ENCODE data around the gene DLEU7. TPM values are rescaled to one million over a fixed set of nuclear protein-coding genes. Genes with fewer than 3 reads are reported as not detected.

Gene DLEU7
- total RNA-seq, 1 experiment from 2014 or later: 3.6 TPM

- TF ChIP-seq PRDM15 (CRISPR knock-in tag; IDR thresholded peaks at IDR 0.05) (no peak), SMAD4 (CRISPR knock-in tag; IDR thresholded peaks at IDR 0.05) (no peak)
Observed at GRCh38 chr13:50845211-50845610, 1.7 kb upstream of the DLEU7 start (continued).

GRCh38 chr13:50844084-50844875 lies 788 bp upstream of the DLEU7 start:
- ATAC-seq (peak; percentile 38), DNase-seq (ENCODE audit: low spot score) (no peak)
- Mint-ChIP-seq H3K4me1 (peaks cover 27% of the 10 kb centered on the region), H3K36me3 (no peaks in the 10 kb centered on the region; the same call in 1 of the 2 replicates), H3K27me3 (ENCODE audit: low read depth) (peaks cover 24% of the 10 kb centered on the region), H3K4me3 (peak overlapping the region; percentile 78), H3K9me3 (peaks cover 2% of the 10 kb centered on the region), H3K27ac (no peak overlapping the region)
- ChIA-PET CTCF (no interaction called here), POLR2A (no interaction called here)
- TF ChIP-seq ZMAT4 (CRISPR knock-in tag; IDR thresholded peaks at IDR 0.05) (no peak), ZNF263 (CRISPR knock-in tag; IDR thresholded peaks at IDR 0.05; ENCODE audit: low read depth) (no peak), ZNF423 (CRISPR knock-in tag; IDR thresholded peaks at IDR 0.05) (no peak), AR (CRISPR knock-in tag; IDR thresholded peaks at IDR 0.05) (no peak), SOX15 (CRISPR knock-in tag; IDR thresholded peaks at IDR 0.05) (no peak), IRF2 (CRISPR knock-in tag; IDR thresholded peaks at IDR 0.05; ENCODE audit: borderline replicate concordance, low read depth) (no peak), FOXK1 (CRISPR knock-in tag; IDR thresholded peaks at IDR 0.05) (no peak)

GRCh38 chr13:50842990-50843256 lies 569 bp downstream of the DLEU7 start:
- POLR2A ChIA-PET: no interaction called here
- Mint-ChIP-seq H3K36me3 (0 out of 2 replicates have a peak, but pooled peaks cover 7% of the 10 kb centered on the region), H3K27me3 (ENCODE audit: low read depth) (peaks cover 24% of the 10 kb centered on the region), H3K9me3 (no peaks in the 10 kb centered on the region), H3K4me3 (peak overlapping the region; percentile 67), H3K4me1 (peaks cover 26% of the 10 kb centered on the region), H3K27ac (no peak overlapping the region)
- ATAC-seq: peak; percentile 34
- peak; percentile 15 for DNase-seq (ENCODE audit: low spot score)
- no peak for TF ChIP-seq CBFB (CRISPR knock-in tag; IDR thresholded peaks at IDR 0.05; ENCODE audit: low read depth)
- TF ChIP-seq ZNF281 (CRISPR knock-in tag; IDR thresholded peaks at IDR 0.05): no peak
- TF ChIP-seq KAT7 (CRISPR knock-in tag; IDR thresholded peaks at IDR 0.05; ENCODE audit: borderline replicate concordance): no peak
- TF ChIP-seq SP1 (CRISPR knock-in tag; conservative IDR thresholded peaks at IDR 0.05): no peak
- no peak for TF ChIP-seq MXD4 (CRISPR knock-in tag; IDR thresholded peaks at IDR 0.05; ENCODE audit: borderline replicate concordance)
- TF ChIP-seq ERG (CRISPR knock-in tag; IDR thresholded peaks at IDR 0.05): no peak
- CTCF ChIA-PET: interaction anchor here (0.9 to 1.4 kb wide), 2 partner anchors 69 to 201 kb away, joined by 3 to 15 read pairs; no protein-coding TSS in a partner anchor
